CD4-positive, alpha-beta T cell treated with Interferon gamma for 1 hour (primary cell): ENCODE results near the gene RNASEH2C.
"Not testable (repeated sequence)": the region's sequence is repeated elsewhere in the genome, so short reads cannot be mapped to it uniquely, and the experiment has no call there.

ENCODE experiments used
- DNase-seq: peaks from one replicate; pipeline ENCODE4 v3.0.0-alpha.2; 2020

Gene RNASEH2C

DNA sequence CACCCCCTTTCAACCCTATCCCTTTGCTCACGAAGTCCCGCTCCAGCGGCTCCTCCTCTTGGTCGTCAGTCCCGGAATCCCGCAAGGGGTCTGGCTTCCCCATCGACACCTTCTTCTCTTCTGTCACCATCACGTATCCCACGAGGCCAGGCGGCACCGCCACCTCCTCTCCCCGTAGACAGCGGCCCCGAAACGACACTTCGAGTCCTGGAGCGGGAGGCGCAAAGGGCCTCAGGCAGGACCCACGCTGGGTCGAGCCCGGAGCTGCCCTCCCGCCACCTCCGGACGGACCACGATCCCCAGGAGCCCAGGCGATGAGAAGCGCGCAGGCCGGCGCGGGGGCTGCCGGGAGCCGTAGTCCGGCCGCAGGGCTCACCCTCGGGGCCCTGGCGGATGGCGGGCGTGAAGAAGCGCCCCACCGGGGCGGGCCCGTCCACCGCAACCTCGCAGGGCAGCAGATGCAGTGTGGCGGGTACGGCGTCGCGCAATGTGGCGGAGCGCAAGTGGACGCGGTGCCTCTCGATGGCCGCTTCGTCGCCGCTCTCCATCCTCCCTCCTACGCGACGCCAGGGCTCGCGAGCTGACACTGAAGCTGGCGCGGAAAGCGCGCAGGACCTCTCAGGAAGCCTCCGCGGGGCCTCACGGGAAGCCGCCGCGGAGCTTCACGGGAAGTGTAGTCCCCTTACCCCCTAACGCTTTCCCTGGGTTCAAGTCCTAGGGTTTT, at the start of gene RNASEH2C:
TSS of gene RNASEH2C (minus strand) at position 588 of the 724 bp plus-strand sequence. CDS start at position 548, 40 bp downstream.
- DNase-seq, result peak; percentile 71

DNA sequence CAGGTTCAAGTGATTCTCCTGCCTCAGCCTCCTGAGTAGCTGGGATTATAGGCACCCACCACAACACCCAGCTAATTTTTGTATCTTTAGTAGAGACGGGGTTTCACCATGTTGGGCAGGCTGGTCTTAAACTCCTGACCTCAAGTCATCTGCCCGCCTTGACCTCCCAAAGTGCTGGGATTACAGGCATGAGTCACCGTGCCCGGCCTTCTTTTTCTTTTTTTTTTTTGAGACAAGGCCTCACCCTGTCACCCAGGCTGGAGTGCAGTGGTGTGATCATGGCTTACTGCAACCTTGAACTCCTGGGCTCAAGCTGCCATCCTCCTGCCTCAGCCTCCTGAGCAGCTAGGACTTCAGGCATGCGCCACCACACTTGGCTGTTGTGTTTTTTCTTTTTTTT, 47.2 kb upstream of the RNASEH2C start:
- DNase-seq, result not testable (repeated sequence)

DNA sequence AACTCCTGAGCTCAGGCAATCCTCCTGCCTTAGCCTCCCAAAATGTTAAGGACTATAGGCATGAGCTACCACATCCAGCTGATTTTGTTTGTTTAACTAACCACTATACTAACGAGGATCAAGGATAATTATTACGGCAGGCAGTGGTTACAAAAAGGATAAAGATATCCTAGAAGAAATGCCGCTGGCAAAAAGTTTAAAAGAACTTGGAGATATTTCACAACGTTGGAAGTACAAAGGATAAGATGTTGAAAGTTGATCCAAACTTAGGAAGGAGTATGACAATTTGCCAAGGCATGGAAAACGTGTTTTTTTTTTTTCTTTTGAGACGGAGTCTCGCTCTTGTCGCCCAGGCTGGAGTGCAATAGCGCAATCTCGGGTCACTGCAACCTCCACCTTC, 46.8 kb upstream of the RNASEH2C start:
- DNase-seq, result no peak

DNA sequence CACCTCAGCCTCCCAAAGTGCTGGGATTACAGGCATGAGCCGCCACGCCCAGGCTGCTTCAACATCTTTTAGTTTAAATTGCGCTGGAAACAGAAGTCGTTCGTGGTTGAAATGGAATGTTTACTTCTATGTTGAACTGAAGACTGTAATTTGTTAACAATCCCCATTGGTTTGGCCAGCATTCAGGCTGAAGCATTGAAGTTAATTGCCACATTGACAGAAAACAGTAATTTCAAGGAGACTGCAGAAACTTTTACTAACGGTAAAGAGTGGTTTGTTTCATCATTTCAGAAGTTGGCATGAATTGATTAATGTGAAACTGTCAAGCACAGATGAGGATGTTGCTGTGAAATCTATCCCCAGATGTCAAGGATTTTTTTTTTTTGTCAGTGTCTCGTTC, 45.9 kb upstream of the RNASEH2C start:
- DNase-seq, result no peak

DNA sequence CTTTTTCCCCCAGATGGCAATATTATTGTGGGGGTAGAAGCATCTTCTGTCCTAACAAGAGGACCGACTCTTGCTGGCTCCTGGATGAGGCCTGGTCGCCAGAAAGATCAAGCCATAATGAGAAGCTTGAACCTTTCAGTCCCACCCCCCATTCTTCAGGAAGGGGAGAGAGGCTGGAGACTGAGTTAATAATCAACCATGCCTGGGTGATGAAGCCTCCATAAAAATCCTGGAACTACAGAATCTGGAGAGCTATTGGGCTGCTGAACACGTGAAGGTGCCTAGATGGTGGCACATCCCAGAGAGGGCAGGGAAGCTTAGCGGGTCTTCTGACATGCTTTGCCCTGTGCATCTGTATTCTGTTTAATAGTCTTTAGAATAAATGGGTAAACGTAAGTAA, 43.8 kb upstream of the RNASEH2C start:
- no peak for DNase-seq

DNA sequence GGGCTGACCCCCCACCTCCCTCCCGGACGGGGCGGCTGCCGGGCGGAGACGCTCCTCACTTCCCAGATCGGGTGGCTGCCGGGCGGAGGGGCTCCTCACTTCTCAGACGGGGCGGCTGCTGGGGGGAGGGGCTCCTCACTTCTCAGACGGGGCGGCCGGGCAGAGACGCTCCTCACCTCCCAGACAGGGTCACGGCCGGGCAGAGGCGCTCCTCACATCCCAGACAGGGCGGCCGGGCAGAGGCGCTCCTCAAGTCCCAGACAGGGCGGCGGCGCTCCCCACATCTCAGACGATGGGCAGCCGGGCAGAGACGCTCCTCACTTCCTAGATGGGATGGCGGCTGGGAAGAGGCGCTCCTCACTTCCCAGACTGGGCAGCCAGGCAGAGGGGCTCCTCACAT, 42.2 kb upstream of the RNASEH2C start:
- DNase-seq, result not testable (repeated sequence)

DNA sequence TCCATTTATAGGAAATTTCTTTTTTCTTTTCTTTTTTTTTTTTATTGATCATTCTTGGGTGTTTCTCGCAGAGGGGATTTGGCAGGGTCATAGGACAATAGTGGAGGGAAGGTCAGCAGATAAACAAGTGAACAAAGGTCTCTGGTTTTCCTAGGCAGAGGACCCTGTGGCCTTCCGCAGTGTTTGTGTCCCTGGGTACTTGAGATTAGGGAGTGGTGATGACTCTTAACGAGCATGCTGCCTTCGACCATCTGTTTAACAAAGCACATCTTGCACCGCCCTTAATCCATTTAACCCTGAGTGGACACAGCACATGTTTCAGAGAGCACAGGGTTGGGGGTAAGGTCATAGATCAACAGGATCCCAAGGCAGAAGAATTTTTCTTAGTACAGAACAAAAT, 41.6 kb upstream of the RNASEH2C start:
- DNase-seq, result not testable (repeated sequence)

DNA sequence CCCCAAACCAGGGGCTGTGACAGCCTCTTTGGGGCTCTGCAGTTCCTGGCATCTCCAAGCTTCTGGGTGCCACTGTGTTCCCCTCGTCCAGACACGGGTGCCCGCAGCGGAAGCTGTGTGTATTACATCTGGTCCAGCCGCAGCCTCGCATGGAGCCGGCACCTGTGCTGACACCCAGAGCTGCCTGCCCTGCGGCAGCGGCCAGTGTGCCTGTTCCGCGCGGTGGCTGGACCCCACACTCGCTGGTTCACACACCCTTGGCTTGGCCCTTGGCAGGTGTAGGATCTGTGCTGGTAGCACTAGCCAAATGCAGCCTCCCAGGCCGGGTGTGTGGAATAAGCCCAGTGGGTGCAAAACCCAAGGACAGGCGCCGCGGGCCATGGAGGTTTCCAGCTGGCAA, 24.5 kb upstream of the RNASEH2C start:
- no peak for DNase-seq

DNA sequence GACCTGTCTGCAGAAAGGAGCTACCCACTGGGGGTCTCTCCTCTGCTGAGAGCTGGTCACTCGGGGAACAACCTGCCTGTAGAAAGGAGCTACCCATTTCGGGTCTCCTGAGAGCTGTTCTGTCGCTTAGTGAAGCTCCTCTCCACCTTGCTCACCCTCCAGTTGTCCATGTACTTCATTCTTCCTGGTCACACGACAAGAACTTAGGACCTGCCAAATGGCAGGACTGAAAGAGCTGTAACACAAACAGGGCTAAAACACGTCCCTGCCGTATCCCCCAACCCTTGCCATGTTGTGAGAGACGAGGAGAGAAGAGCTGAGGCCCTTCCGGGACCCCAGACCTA, 24.1 kb upstream of the RNASEH2C start:
- no peak for DNase-seq

DNA sequence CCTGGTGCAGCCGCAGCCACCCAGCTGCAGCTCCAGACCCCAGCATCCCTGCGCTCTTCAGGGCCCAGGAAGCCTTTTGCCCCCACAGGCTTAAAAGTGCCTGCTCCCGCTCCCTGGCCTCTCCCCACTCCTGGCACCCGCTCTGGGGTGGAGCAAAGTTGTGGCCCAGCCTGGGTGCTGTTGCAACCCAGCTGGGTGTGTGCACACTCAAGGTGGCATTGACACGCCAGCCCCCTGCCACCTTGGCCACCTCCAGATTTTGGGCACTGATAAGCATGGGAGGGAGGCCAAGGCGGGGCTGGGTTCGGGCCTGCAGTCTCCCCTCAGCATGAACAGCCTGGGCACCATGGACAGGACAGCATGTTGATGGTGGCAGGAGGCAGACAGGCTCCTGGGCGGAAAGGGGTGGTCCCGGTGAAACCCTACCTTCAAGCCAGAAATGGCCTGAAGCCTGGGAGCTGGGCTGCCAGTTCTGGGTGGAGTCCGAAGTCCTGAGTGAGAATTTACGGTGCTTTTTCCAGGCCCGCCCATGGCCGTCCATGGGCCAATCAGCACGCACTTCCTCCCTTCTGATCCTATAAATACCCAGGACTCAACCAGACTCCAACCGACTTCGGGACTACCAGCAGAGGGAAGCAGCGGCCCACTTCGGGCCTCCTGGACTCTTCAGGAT, 23.6 kb upstream of the RNASEH2C start:
- DNase-seq, result peak; percentile 22

DNA sequence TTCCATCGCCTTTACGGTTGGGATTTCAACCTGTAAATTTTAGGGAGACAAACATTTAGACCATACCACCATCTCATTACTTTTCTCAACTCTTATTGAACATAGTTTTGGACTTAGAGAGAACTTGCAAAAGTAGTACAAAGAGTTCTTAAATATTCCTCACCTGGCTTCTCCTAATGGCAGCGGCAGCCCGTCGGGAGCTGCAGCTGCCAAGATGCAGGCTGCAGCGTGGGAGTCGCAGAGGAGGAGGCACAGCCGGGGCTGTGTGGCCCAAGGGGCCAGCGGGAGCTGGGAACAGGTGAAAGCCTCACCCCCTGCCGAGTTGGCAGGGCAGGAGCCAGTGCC, 23.1 kb upstream of the RNASEH2C start:
- DNase-seq, result no peak

DNA sequence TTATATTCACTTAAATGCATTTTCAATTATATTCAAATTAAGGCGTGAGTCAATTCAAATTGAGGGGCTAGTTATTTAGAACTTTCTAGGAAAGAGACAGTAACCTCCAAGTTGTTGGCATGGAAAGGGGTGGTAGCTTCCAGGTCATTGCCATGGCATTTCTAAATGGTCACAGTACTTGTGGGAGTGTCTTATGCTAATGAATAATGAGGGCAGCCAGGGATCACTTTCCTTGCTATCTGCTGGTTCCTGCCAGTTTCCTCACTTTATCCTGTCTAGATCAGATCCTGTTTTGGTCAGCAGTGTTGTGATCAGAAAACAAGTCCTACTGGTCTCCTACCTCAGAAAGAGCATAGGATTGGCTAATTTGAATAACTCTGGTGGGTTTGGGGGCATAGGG, 21.8 kb upstream of the RNASEH2C start:
- no peak for DNase-seq

DNA sequence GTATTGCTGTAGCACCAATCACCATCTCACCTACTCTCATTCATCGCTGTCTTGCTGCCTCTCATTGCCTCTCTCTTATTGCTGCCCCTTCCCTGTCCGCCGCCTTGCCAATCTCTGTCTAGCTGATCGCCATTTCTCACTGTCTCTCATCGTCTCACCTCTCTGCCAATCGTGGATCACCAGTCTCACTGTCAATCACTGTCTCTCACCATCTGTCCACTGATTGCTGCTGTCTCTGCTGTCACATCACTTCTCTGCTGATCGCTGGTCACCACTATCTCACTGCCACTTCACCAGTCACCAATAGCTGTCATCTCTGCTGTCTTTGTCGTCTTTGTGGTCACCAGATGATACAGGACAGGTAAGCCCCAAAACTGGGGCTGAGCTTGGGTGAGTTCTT, 20.6 kb upstream of the RNASEH2C start:
- DNase-seq, result no peak

DNA sequence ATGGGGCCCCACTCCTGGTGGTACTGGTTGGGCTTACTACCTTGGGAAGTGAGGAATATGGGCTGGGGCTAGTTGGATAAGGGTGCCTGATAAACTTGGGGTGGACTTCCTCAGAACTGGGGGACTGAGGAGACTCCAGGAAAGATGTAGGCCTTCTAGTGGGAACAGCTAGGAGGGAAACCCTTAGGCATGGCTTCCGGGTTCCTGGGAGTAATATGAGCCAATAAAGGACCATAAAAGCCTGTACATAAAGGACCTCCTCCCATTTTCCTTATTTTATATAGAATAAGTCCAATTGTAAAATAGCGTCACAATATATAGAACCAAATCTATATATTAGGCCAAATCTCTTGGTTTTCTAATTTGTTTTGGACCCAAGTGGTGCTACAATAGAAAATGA, 18.4 kb upstream of the RNASEH2C start:
- no peak for DNase-seq

DNA sequence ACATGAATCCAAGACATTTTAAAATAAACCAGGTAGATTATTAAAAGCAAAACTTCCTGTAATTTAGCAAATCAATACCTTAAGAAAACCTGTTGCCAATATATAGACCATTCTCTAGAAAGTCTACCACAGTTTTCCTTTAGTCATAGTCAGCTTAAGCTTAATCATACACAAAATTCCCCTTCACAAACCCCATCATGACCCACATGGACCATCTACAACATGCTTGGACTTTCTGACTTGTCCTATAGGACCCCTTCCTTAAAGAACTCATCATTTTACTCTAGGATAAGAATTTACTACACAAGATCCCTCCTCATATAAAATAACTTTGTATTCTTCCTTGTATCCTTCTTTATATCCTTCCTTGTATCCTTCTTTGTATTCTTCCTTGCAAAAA, 16.2 kb upstream of the RNASEH2C start:
- DNase-seq, result no peak

DNA sequence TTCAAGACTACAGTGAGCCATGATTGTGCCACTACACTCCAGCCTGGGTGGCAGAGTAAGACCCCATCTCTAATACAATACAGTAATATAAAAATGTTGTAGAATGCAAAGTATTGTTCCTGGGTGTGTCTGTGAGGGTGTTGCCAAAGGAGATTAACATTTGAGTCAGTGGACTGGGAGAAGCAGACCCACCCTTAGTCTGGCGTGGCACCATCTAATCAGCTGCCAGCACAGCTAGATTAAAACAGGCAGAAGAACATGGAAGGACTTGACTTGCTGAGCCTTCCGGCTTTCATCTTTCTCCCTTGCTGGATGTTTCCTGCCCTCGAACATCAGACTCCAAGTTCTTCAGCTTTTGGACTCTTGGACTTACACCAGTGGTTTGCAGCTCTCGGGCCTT, 14.5 kb upstream of the RNASEH2C start:
- not testable (repeated sequence) for DNase-seq

DNA sequence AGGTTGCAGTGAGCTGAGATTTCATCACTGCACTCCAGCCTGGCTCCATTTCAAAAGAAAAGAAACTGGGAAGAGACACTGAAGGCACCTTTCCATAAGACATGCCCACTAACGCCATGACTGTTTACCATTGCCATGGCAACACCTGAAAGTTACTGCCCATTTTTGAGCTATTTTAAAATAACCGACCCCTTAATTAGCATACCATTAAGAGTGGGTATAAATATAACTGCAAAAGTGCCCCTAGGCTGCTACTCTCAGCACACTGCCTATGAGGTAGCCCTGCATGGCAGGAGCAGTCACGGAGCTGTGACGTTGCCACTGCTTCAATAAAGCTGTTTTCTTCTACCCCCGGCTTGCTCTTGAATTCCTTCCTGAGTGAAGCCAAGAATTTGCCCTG, 9.9 kb upstream of the RNASEH2C start:
- no peak for DNase-seq

DNA sequence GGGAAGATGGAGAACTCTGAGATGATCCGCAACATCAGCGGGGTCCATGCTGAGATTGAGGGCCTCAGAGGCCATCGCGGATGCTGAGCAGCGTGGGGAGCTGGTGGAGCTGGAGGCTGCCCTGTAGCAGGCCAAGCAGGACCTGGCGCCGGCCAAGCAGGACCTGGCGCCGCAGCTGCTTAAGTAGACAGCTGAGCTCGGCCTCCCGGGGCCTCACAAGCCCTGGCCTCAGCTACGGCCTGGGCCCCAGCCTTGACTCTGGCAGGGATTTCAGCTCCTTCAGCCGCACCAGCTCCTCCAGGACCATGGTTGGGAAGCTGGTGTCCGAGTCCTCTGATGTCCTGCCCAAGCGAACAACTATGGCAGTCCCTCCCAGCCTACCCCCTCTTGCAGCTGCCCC, 7.3 kb upstream of the RNASEH2C start:
- no peak for DNase-seq

DNA sequence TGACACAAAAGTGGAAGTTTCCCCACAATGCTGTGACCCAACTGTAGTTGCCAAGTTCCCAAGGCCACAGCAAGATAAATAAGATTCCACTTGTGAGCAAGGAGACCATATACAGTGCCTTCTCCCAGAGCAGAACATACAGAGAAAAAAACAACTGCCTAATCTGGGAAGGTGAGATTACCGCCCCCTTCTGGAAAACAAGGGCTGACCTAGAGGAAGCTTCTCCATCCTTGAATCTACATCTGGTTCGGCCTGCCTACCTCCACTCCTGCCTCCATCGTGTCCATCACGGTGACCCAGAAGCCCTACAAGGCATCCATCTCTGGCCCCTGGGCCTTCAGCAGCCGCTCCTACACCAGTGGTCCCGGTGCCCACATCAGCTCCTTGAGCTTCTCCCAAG, 6.1 kb upstream of the RNASEH2C start:
- DNase-seq, result no peak

DNA sequence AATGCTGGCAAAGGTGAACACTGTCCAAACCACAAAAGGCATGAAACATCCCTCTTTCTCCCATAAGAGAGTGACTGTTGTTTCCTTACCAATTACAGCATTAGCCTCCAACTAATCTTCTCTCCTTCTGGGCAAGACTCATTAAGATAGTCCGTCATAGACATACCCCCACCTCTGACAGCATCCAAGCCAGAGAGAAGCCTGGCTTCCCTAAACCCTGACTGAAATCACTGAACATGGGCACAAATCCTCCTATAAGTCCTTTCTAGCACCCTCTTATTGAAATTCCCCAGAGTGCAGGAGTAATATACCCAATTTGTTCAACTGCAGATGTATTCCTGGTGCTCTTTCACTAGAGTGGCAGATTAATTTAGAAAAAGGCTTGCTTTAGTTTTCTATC, 1.7 kb upstream of the RNASEH2C start:
- DNase-seq, result no peak

DNA sequence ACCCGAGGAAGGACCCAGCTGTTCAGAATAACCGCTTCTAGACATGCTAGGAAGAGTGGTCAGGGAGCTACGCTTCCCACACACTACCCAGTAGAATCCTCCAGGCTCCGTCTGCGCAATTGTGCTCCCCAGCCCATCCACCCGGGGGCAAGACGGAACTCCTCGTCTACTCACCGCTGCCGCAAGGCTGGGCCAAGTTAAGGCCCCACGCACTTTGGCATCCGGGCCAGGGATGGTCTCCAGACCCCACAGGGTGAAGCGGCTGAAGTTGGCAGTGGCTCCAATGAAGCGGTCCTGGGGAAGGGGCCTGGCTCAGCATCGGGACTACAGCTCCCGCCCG, 757 bp downstream of the RNASEH2C start:
- DNase-seq, result no peak

DNA sequence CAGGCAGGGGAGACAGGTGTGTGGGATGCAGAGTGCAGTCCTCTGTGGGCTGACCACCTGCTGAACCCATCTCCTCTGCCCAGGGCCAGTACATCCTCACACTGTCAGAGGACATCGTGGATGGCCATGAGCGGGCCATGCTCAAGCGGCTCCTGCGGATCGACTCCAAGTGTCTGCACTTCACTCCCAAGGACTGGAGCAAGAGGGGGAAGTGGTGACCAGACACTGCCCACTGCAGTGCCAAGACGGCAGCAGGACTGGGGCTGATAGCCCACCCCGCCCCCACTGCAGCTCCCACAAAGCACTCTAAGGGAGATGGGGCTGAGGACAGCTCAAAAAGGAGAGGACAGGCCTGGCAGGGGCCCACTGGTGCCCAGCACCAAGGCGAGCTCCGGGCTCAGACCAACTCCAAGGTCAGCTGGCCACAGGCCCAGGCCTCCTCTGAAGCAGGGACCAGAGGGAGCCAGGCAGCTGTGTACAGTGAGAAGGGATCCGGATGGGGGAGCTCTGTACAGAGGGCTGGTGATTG, 1.6 kb downstream of the RNASEH2C start:
- DNase-seq, result no peak

DNA sequence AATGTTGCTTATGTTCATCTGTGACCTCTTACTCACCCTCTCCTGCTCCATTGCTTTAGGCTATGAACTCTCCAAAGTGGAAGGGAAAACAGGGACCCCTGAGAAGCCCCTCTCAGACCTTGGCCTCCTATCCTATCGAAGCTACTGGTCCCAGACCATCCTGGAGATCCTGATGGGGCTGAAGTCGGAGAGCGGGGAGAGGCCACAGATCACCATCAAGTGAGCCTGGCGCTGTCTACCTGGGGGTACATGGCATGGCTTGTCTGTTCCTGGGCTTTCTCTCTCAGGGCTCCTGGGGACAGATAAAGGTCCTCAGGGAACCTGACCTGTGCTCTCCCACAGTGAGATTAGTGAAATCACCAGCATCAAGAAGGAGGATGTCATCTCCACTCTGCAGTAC, 2.1 kb downstream of the RNASEH2C start:
- DNase-seq, result no peak

DNA sequence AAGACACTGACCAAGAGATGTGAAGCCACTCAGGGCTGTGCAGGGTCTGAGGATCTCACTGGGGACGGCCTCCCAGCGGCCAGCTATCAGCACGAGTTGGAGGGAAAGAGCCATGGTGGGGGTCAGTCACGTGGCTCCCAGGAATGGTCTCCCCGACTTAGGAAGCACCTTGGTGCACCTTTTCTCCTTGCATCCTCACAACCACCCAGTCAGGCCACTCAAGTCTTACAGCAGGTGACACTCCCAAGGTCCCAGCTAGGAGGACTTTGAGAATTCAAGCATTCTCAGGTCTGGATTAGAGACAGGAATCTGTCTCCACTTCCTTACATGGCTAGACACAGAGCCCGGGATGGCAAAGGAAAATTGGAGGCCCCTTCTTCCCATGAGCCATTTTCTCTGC, 2.7 kb downstream of the RNASEH2C start:
- no peak for DNase-seq
